ENCODE results near the gene MAML3. TPM values are rescaled to one million over a fixed set of nuclear protein-coding genes. Genes with fewer than 3 reads are reported as not detected.
A peak's percentile ranks its signal among the peaks of the same experiment; 100 is the strongest.

Gene MAML3
- total RNA-seq, 1 donor: 0.72 TPM

GRCh38 chr4:140000232-140000631 is 153.8 kb downstream of the MAML3 start:
- Histone ChIP-seq H3K36me3 (ENCODE audit: insufficient read depth, low read length) (no peaks in the 10 kb centered on the region), H3K4me2 (ENCODE audit: insufficient read depth, low read length) (no peak overlapping the region), H3K27ac (ENCODE audit: low read depth, low read length) (no peak overlapping the region), H3K79me2 (ENCODE audit: insufficient read depth, low read length) (no peaks in the 10 kb centered on the region), H4K20me1 (ENCODE audit: insufficient read depth, low read length) (no peaks in the 10 kb centered on the region), H3K9me3 (ENCODE audit: low read depth, low read length) (no peaks in the 10 kb centered on the region), H3K4me1 (ENCODE audit: insufficient read depth, low read length) (peaks cover 3% of the 10 kb centered on the region), H3K4me3 (ENCODE audit: insufficient read depth, low read length) (no peak overlapping the region), H2AFZ (ENCODE audit: low read length) (no peak overlapping the region), H3K27me3 (ENCODE audit: insufficient read depth, low read length) (peaks cover 15% of the 10 kb centered on the region)
- no peak for DNase-seq (ENCODE audit: insufficient read length, low spot score, missing footprints)
- no peak for TF ChIP-seq CTCF (IDR thresholded peaks at IDR 0.05; ENCODE audit: extremely low read depth, low read depth, low read length)

- Histone ChIP-seq H3K9me3 (ENCODE audit: low read depth, low read length) (no peaks in the 10 kb centered on the region), H3K4me2 (ENCODE audit: insufficient read depth, low read length) (peak overlapping the region; percentile 34), H3K4me3 (ENCODE audit: insufficient read depth, low read length) (no peak overlapping the region), H3K4me1 (ENCODE audit: insufficient read depth, low read length) (peaks cover 10% of the 10 kb centered on the region), H3K79me2 (ENCODE audit: insufficient read depth, low read length) (no peaks in the 10 kb centered on the region), H2AFZ (ENCODE audit: low read length) (peak overlapping the region; percentile 47), H4K20me1 (ENCODE audit: insufficient read depth, low read length) (no peaks in the 10 kb centered on the region), H3K36me3 (ENCODE audit: insufficient read depth, low read length) (no peaks in the 10 kb centered on the region), H3K27ac (ENCODE audit: low read depth, low read length) (no peak overlapping the region), H3K27me3 (ENCODE audit: insufficient read depth, low read length) (peaks cover 6% of the 10 kb centered on the region)
- DNase-seq (ENCODE audit: insufficient read length, low spot score, missing footprints): peak; percentile 93
- TF ChIP-seq CTCF (IDR thresholded peaks at IDR 0.05; ENCODE audit: extremely low read depth, low read depth, low read length): no peak
Observed at GRCh38 chr4:139988863-139989765, 164.9 kb downstream of the MAML3 start.

- Histone ChIP-seq H3K9me3 (ENCODE audit: low read depth, low read length) (no peaks in the 10 kb centered on the region), H4K20me1 (ENCODE audit: insufficient read depth, low read length) (no peaks in the 10 kb centered on the region), H3K79me2 (ENCODE audit: insufficient read depth, low read length) (no peaks in the 10 kb centered on the region), H3K4me2 (ENCODE audit: insufficient read depth, low read length) (no peak overlapping the region), H2AFZ (ENCODE audit: low read length) (no peak overlapping the region), H3K4me1 (ENCODE audit: insufficient read depth, low read length) (peaks cover 10% of the 10 kb centered on the region), H3K27ac (ENCODE audit: low read depth, low read length) (no peak overlapping the region), H3K4me3 (ENCODE audit: insufficient read depth, low read length) (no peak overlapping the region), H3K36me3 (ENCODE audit: insufficient read depth, low read length) (no peaks in the 10 kb centered on the region), H3K27me3 (ENCODE audit: insufficient read depth, low read length) (peaks cover 6% of the 10 kb centered on the region)
- DNase-seq (ENCODE audit: insufficient read length, low spot score, missing footprints): no peak
- TF ChIP-seq CTCF (IDR thresholded peaks at IDR 0.05; ENCODE audit: extremely low read depth, low read depth, low read length): no peak
Observed at GRCh38 chr4:139987502-139987850, 166.5 kb downstream of the MAML3 start.

GRCh38 chr4:139986689-139987501 is 167.1 kb downstream of the MAML3 start:
- Histone ChIP-seq H4K20me1 (ENCODE audit: insufficient read depth, low read length) (no peaks in the 10 kb centered on the region), H3K79me2 (ENCODE audit: insufficient read depth, low read length) (no peaks in the 10 kb centered on the region), H3K4me3 (ENCODE audit: insufficient read depth, low read length) (no peak overlapping the region), H3K9me3 (ENCODE audit: low read depth, low read length) (no peaks in the 10 kb centered on the region), H3K4me2 (ENCODE audit: insufficient read depth, low read length) (no peak overlapping the region), H3K27ac (ENCODE audit: low read depth, low read length) (no peak overlapping the region), H3K4me1 (ENCODE audit: insufficient read depth, low read length) (peaks cover 10% of the 10 kb centered on the region), H2AFZ (ENCODE audit: low read length) (no peak overlapping the region), H3K27me3 (ENCODE audit: insufficient read depth, low read length) (peaks cover 6% of the 10 kb centered on the region), H3K36me3 (ENCODE audit: insufficient read depth, low read length) (no peaks in the 10 kb centered on the region)
- DNase-seq (ENCODE audit: insufficient read length, low spot score, missing footprints): no peak
- no peak for TF ChIP-seq CTCF (IDR thresholded peaks at IDR 0.05; ENCODE audit: extremely low read depth, low read depth, low read length)

All from osteoblast (primary cell).